ENCODE measurements around the gene ATP13A4. TPM values are rescaled to one million over a fixed set of nuclear protein-coding genes. Genes with fewer than 3 reads are reported as not detected.

Gene ATP13A4
- total RNA-seq, 6 experiments from 2014 or later: not detected

DNA sequence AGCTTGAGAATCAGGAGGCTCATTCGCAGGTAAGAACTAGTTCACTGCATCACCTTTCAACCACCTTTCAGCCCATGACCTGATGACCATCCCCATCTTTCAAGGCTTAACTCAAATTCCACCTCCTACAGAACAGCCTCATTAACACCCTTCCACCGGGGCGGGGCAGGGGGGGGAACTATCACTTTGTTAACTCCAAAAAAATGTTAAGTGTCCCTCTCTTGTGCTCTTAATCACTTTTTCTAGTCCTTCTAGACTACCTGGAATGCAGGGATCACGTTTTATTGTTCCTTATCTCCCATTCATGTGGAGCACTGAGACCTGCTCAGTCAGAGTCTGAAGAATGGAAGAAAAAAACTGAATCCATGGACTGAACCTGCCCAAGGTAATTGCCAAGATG lies 51.8 kb downstream of the ATP13A4 start:
- no peak overlapping the region for H3K4me3 Mint-ChIP-seq
- H3K27me3 Mint-ChIP-seq (ENCODE audit: insufficient read depth): no peaks in the 10 kb centered on the region
- no peak overlapping the region for H3K27ac Mint-ChIP-seq
- no peaks in the 10 kb centered on the region for H3K36me3 Mint-ChIP-seq (ENCODE audit: low read depth)
- TF ChIP-seq, protein P1, sequence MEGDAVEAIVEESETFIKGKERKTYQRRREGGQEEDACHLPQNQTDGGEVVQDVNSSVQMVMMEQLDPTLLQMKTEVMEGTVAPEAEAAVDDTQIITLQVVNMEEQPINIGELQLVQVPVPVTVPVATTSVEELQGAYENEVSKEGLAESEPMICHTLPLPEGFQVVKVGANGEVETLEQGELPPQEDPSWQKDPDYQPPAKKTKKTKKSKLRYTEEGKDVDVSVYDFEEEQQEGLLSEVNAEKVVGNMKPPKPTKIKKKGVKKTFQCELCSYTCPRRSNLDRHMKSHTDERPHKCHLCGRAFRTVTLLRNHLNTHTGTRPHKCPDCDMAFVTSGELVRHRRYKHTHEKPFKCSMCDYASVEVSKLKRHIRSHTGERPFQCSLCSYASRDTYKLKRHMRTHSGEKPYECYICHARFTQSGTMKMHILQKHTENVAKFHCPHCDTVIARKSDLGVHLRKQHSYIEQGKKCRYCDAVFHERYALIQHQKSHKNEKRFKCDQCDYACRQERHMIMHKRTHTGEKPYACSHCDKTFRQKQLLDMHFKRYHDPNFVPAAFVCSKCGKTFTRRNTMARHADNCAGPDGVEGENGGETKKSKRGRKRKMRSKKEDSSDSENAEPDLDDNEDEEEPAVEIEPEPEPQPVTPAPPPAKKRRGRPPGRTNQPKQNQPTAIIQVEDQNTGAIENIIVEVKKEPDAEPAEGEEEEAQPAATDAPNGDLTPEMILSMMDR (IDR thresholded peaks at IDR 0.05): no peak
- peaks cover 27% of the 10 kb centered on the region for H3K9me3 Mint-ChIP-seq
- no peaks in the 10 kb centered on the region for H3K4me1 Mint-ChIP-seq (ENCODE audit: low read depth)
- DNase-seq: no peak

DNA sequence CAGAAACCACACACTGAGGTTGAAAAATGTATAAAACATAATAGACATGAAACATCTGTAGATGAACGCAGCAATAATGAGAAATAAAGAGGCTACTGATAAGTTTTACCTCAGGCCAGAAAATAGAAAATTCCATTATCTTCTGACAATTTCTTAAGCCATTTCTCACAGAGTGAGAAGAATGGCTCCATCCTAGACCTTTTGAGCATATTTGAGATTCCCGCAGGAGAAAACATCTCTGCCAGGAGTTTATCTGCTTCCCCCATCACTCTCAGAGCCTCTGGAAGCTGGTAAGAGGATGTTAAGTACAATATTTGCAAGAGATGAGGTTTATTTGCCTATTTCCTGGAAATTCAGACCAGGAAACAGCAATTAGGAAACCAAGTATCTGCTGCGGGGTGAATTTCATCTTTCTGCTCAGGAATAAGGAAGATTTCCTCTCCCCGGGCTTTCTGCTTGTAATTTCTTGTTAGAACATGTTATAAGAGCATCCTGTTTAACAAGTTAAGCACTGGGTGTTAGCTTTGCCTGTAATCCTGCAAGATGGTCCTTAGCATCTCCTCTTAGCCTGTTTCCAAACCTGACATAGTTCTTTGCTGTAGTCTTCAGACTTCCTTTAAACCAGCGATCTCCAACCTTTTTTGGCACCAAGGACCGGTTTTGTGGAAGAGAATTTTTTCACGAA lies 54.8 kb downstream of the ATP13A4 start:
- H3K4me3 Mint-ChIP-seq: no peak overlapping the region
- H3K27me3 Mint-ChIP-seq (ENCODE audit: insufficient read depth): no peaks in the 10 kb centered on the region
- no peak for DNase-seq
- H3K36me3 Mint-ChIP-seq (ENCODE audit: low read depth): no peaks in the 10 kb centered on the region
- no peaks in the 10 kb centered on the region for H3K4me1 Mint-ChIP-seq (ENCODE audit: low read depth)
- peaks cover 23% of the 10 kb centered on the region for H3K9me3 Mint-ChIP-seq
- no peak overlapping the region for H3K27ac Mint-ChIP-seq
- TF ChIP-seq, protein P1 (IDR thresholded peaks at IDR 0.05): no peak

DNA sequence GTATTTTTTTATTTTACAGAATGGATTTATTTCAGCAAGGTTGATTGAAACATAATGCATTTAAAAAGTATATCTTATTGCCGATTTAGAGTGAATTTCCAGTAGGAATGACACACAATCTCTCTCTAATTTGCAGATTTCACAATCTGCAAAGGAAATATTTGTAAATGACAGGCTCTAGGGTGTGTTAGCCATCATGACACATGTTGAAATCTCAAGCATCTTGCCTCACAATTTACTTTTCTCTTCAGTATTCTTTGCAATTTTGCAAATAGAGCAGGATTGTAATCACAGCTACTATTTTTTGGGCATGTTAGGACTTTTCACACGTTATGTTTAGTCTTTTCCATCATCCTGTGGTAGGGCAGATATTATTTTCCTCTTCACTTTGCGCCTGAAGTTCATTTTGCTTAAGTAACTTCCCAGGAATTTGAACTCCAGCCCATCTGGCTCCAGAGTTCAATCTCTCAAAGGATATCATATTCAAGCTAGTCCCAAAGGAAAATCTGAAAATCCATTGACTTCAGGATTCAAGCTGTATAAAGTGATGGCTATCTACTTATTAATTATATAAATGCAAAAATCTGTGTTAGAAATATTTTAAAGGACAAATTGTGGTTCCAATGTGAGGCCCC lies 55.4 kb downstream of the ATP13A4 start:
- no peak overlapping the region for H3K4me3 Mint-ChIP-seq
- DNase-seq: no peak
- no peaks in the 10 kb centered on the region for H3K4me1 Mint-ChIP-seq (ENCODE audit: low read depth)
- H3K27ac Mint-ChIP-seq: no peak overlapping the region
- no peaks in the 10 kb centered on the region for H3K36me3 Mint-ChIP-seq (ENCODE audit: low read depth)
- TF ChIP-seq, protein P1 (IDR thresholded peaks at IDR 0.05): no peak
- peaks cover 23% of the 10 kb centered on the region for H3K9me3 Mint-ChIP-seq
- no peaks in the 10 kb centered on the region for H3K27me3 Mint-ChIP-seq (ENCODE audit: insufficient read depth)

DNA sequence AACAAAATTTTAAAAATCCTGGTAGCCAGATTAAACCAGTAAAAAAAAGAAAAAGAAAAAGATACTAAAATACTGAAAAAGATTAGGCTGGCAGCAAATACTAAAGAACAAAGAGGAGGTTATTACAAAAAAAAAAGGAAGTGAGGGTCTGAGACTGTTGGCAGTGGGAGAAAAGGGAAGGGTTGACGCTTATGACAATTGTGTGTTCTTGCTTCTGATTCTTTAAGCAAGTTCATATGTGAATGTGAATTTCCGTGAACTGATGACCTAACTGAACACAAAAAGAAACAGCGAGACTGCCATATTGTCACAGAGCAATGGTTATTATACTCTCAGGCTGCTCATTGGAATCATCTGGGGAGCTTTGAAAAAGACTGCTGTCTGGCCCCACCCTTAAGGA lies 56.5 kb downstream of the ATP13A4 start:
- no peak overlapping the region for H3K27ac Mint-ChIP-seq
- H3K9me3 Mint-ChIP-seq: peaks cover 20% of the 10 kb centered on the region
- TF ChIP-seq, protein P1 (IDR thresholded peaks at IDR 0.05): no peak
- no peaks in the 10 kb centered on the region for H3K27me3 Mint-ChIP-seq (ENCODE audit: insufficient read depth)
- H3K36me3 Mint-ChIP-seq (ENCODE audit: low read depth): no peaks in the 10 kb centered on the region
- H3K4me1 Mint-ChIP-seq (ENCODE audit: low read depth): no peaks in the 10 kb centered on the region
- no peak overlapping the region for H3K4me3 Mint-ChIP-seq
- DNase-seq: no peak

DNA sequence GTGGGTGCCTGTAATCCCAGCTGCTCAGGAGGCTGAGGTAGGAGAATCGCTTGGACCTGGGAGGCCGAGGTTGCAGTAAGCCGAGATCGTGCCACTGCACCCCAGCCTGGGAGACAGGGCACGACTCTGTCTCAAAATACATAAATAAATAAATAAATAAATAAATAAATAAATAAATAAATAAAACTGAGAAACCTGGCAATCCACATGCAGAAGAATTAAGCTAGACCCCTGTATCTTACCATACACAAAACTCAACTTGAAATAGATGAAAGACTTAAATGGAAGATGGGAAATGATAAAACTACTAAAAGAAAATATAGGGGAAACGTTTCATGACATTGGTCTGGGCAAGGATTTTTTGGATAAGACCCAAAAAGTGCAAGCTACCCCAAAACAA lies 58.0 kb downstream of the ATP13A4 start:
- H3K4me1 Mint-ChIP-seq (ENCODE audit: low read depth): no peaks in the 10 kb centered on the region
- H3K36me3 Mint-ChIP-seq (ENCODE audit: low read depth): no peaks in the 10 kb centered on the region
- no peak overlapping the region for H3K4me3 Mint-ChIP-seq
- TF ChIP-seq, protein P1 (IDR thresholded peaks at IDR 0.05): no peak
- H3K27me3 Mint-ChIP-seq (ENCODE audit: insufficient read depth): no peaks in the 10 kb centered on the region
- peaks cover 13% of the 10 kb centered on the region for H3K9me3 Mint-ChIP-seq
- DNase-seq: no peak
- no peak overlapping the region for H3K27ac Mint-ChIP-seq

Measured in HFFc6 (cell line).